ENCODE data around the gene FKBP1A. TPM values are rescaled to one million over a fixed set of nuclear protein-coding genes. Genes with fewer than 3 reads are reported as not detected.

Gene FKBP1A
- total RNA-seq, 1 donor from 2014 or later, result 183 TPM

DNA sequence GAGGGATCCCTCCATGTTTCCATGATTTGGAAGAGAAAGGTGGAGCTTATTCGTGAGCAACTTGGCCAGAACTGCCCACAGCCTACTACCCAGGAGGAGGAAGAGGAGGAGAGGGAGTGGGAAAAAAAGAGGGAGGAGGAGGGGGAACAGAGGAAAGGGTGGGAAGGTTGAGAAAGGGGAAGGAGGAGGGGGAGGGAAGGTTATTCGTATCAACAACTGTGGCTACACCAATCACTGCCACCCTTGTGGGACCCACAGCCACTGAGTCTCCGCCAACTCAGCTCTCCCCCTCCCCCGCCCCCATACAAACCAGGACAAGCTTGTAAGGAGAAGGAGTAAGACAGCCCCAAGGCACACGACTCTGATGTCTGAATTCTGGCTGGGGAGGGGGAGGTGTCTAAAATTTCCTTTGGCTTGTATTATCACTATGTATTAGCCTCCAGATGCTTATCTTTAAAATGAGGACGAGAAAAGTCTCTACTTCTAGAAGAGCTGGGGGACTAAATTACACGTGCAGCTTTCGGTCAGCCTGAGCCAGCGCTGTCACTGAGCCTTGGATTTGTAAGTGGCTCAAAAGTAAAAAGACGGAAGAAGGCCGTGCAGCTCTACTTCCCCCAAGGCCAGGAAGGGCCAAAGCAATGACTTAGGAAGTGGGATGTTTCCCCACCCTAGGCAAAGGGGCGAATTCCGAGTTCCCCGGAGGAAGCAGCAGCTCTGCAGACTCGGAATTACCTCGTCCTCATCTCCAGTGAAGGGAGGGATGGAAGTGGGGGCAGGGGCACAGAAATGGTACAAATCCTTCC lies 1.0 kb downstream of the FKBP1A start:
- DNase-seq (ENCODE audit: low spot score), result no peak
- TF ChIP-seq, protein P1, sequence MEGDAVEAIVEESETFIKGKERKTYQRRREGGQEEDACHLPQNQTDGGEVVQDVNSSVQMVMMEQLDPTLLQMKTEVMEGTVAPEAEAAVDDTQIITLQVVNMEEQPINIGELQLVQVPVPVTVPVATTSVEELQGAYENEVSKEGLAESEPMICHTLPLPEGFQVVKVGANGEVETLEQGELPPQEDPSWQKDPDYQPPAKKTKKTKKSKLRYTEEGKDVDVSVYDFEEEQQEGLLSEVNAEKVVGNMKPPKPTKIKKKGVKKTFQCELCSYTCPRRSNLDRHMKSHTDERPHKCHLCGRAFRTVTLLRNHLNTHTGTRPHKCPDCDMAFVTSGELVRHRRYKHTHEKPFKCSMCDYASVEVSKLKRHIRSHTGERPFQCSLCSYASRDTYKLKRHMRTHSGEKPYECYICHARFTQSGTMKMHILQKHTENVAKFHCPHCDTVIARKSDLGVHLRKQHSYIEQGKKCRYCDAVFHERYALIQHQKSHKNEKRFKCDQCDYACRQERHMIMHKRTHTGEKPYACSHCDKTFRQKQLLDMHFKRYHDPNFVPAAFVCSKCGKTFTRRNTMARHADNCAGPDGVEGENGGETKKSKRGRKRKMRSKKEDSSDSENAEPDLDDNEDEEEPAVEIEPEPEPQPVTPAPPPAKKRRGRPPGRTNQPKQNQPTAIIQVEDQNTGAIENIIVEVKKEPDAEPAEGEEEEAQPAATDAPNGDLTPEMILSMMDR (IDR thresholded peaks at IDR 0.05), result no peak
- Mint-ChIP-seq H3K36me3 (ENCODE audit: low read depth) (no peaks in the 10 kb centered on the region), H3K27me3 (ENCODE audit: low read depth) (peaks cover 19% of the 10 kb centered on the region), H3K4me1 (ENCODE audit: low read depth) (peaks cover 52% of the 10 kb centered on the region), H3K27ac (ENCODE audit: unreplicated experiment) (peak overlapping the region; percentile 32), H3K4me3 (ENCODE audit: unreplicated experiment) (peak overlapping the region; percentile 82), H3K9me3 (ENCODE audit: low read depth) (no peaks in the 10 kb centered on the region)

DNA sequence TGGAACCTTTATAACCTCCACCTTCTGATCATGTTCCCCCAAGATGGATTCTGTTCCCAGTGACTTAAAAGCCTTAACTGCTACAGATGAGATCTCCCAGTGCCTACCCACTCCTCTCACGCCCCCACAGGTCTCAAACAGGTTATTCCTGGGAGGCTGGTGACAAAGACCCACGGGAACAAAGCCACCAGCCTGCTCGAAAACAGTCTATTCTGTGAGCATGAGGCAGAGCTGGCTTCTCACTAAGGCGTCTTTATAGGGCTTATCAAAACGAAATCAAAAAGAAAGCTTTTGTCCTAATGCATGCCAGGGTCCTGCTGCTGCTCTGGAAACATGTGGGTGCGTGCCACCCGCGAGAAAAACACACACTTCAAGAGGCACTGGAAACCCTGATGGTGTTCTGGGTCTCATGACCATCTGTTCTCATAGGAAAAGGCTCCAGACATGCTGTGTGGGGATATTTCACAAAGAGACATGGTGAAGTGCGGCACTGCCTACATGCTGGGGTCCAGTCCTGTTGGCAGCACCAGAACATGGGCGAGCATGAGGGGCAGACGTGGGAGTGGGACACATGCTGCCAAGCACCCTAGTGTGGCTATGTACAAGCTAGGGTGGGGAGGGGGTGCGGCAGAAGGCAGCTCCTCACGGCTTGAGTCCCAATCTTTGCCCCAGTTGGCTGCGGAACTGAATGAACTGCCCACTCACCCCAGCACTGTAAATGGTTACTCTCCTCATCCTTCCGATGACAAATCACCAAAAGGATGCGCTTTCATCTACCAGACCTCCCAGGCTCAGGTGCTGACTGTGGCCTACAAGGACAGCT lies 2.1 kb downstream of the FKBP1A start:
- TF ChIP-seq, protein P1 (IDR thresholded peaks at IDR 0.05), result no peak
- Mint-ChIP-seq H3K36me3 (ENCODE audit: low read depth) (no peaks in the 10 kb centered on the region), H3K27me3 (ENCODE audit: low read depth) (peaks cover 13% of the 10 kb centered on the region), H3K27ac (ENCODE audit: unreplicated experiment) (peak overlapping the region; percentile 87), H3K9me3 (ENCODE audit: low read depth) (no peaks in the 10 kb centered on the region), H3K4me3 (ENCODE audit: unreplicated experiment) (peak overlapping the region; percentile 82), H3K4me1 (ENCODE audit: low read depth) (peaks cover 55% of the 10 kb centered on the region)
- DNase-seq (ENCODE audit: low spot score), result no peak

DNA sequence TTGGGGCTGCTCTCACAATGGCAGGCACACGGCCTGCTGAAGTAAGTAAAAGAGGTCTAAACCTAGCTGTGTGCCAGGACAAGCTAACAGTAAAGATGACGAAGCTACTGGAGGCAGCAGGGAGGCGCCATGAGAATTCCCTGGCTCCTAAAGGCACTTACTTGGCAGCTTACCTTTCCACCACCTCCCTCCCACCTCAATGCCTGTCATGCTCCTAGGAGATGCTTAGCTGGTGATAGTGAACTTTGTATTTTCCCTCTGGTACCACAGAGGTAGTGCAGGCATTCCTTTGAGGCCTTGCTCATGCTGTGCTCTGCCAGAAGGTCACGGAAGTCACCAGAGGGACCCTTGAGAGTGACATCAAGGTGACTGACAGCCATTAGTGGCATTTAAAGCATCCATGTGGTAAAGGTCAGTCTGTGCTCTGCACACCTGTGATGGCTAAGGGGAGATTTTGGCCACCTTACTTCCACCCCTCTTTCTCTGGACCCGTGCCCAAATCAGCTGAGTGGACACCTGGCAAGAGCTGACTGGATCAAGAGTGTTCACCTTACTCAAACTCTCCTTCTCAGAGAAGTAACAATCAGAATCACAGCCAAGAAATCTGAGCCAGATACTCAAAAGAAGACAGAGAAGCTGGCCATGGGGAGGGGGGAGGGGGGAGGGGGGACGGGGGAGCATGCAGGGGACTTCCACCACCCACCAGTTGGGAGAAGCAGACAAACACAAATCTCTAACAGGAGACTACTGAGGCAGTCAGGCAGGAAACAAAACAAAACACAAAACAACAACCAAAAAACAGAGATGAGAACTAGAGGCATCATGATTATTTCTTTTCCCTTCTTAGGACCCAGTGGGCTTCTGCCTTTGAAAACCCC lies 2.9 kb downstream of the FKBP1A start:
- peaks cover 55% of the 10 kb centered on the region for H3K4me1 Mint-ChIP-seq (ENCODE audit: low read depth)
- H3K27ac Mint-ChIP-seq (ENCODE audit: unreplicated experiment), result peak overlapping the region; percentile 87
- H3K9me3 Mint-ChIP-seq (ENCODE audit: low read depth), result no peaks in the 10 kb centered on the region
- no peak for DNase-seq (ENCODE audit: low spot score)
- no peaks in the 10 kb centered on the region for H3K36me3 Mint-ChIP-seq (ENCODE audit: low read depth)
- H3K27me3 Mint-ChIP-seq (ENCODE audit: low read depth), result peaks cover 4% of the 10 kb centered on the region
- TF ChIP-seq, protein P1 (IDR thresholded peaks at IDR 0.05), result no peak
- H3K4me3 Mint-ChIP-seq (ENCODE audit: unreplicated experiment), result peak overlapping the region; percentile 16

DNA sequence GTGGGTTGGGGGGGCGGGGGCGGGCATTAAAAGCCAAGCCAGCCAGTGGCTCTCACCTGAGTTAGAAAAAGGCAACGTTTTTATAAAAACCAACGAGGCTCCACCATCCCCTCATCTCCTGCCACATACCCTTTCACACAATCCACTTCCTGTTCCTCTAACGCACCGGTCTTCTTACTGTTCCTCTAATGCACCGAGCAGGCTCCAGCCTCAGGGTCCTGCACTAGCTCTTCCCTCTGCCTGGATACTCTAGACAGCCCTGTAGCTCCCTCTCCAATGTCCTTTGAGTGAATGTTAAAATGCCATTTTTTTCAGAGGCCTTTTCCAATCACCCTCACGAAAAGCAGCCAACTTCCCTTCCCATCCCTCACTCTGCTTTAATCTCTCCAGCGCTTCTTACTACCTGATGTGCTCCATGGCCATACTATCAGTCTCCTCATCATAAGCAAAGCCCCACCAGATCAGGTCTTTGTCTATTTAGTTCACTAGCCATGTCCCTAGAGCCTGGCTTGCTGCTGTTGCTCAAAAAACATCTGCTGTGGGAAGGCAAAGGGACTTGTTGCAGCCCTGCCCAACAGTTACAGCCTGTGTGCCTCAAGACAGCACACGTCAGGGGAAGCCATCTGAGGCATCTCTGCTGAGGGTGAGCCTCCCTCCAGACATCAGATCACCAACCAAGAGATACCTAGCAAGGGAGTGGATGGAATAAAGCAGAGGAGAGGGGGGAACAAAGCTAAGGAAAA lies 3.9 kb downstream of the FKBP1A start:
- H3K27ac Mint-ChIP-seq (ENCODE audit: unreplicated experiment), result peak overlapping the region; percentile 56
- peaks cover 58% of the 10 kb centered on the region for H3K4me1 Mint-ChIP-seq (ENCODE audit: low read depth)
- DNase-seq (ENCODE audit: low spot score), result no peak
- H3K9me3 Mint-ChIP-seq (ENCODE audit: low read depth), result no peaks in the 10 kb centered on the region
- TF ChIP-seq, protein P1 (IDR thresholded peaks at IDR 0.05), result no peak
- H3K27me3 Mint-ChIP-seq (ENCODE audit: low read depth), result no peaks in the 10 kb centered on the region
- no peaks in the 10 kb centered on the region for H3K36me3 Mint-ChIP-seq (ENCODE audit: low read depth)
- no peak overlapping the region for H3K4me3 Mint-ChIP-seq (ENCODE audit: unreplicated experiment)
